SK-N-SH treated with all-trans-retinoic acid at 6 μM for 48 hours (cell line): ENCODE measurements around the gene PTPRO.

Experiments used
- ISL1 ChIP-seq: fragments of 250-450 bp; sonication (Bioruptor Pico); IDR thresholded peaks from 2 replicates; pipeline ENCODE4 v2.1.2; 2022; ENCODE audit warnings: mild to moderate bottlenecking, moderate library complexity
- ZFP3 ChIP-seq: fragments of 250-450 bp; sonication (Bioruptor Pico); IDR thresholded peaks from 2 replicates; pipeline ENCODE4 v1.5.0; 2020; ENCODE audit warnings: mild to moderate bottlenecking, moderate library complexity
- ZFP30 ChIP-seq: fragments of 450-650 bp; formaldehyde crosslinking; IDR thresholded peaks from 2 replicates; pipeline ENCODE4 v1.5.0; 2022; ENCODE audit warnings: mild to moderate bottlenecking, moderate library complexity
- TF ChIP-seq, protein P1 (sequence below): fragments of 250-450 bp; sonication (Bioruptor Pico); IDR thresholded peaks from 2 replicates; pipeline ENCODE4 v1.8.0; 2020; ENCODE audit warnings: mild to moderate bottlenecking, moderate library complexity, borderline replicate concordance

DNA sequence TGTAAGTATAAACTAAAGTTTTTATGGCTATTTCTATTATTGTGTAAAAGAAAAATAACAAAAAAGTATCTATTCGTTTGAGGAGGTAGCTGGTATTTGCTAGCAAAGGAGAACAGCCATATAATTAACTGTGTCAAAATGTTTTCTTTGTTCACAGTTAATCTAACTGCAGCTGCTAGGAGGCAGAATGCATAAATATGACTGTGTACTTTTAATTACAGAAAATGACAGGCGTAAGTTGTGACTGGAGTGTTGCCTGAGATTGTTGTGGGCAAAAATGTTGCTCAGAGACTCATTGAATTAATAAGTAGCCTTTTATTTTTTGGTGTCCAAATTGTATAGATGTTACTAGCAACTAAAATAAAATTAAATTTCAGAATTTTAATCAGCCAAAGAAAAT is 33.5 kb downstream of the PTPRO start:
- TF ChIP-seq ZFP3 (CRISPR knock-in tag) (no peak), ISL1 (CRISPR knock-in tag) (no peak), ZFP30 (CRISPR knock-in tag) (no peak)
- TF ChIP-seq, protein P1, sequence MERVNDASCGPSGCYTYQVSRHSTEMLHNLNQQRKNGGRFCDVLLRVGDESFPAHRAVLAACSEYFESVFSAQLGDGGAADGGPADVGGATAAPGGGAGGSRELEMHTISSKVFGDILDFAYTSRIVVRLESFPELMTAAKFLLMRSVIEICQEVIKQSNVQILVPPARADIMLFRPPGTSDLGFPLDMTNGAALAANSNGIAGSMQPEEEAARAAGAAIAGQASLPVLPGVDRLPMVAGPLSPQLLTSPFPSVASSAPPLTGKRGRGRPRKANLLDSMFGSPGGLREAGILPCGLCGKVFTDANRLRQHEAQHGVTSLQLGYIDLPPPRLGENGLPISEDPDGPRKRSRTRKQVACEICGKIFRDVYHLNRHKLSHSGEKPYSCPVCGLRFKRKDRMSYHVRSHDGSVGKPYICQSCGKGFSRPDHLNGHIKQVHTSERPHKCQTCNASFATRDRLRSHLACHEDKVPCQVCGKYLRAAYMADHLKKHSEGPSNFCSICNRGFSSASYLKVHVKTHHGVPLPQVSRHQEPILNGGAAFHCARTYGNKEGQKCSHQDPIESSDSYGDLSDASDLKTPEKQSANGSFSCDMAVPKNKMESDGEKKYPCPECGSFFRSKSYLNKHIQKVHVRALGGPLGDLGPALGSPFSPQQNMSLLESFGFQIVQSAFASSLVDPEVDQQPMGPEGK (CRISPR knock-in tag), result no peak
